PC-3 (cell line): ENCODE measurements around the gene CSMD2. TPM values are rescaled to one million over a fixed set of nuclear protein-coding genes. Genes with fewer than 3 reads are reported as not detected.
A peak's percentile ranks its signal among the peaks of the same experiment; 100 is the strongest.

Experiments
- ATAC-seq: fragments of 200-7000 bp; cut with Tn5 transposase; 2 replicates; pipeline ENCODE4 v1.9.1; 2020; ENCODE audit warnings: mild to moderate bottlenecking, moderate library complexity
- BruUV-seq: library from RNA; stranded (reverse); fragments of 400-500 nt; replicated peaks from 2 replicates; lab custom pipeline; 2021; lab: Mats Ljungman, UMichigan
- CTCF ChIA-PET: fragments of 300-600 bp; sonication (Branson Sonifier 250); formaldehyde crosslinking; loops from one replicate; lab custom pipeline; 2022; ENCODE audit warnings: antibody characterized with exemption; lab: Charles Lee
- POLR2A ChIA-PET: fragments of 300-600 bp; sonication (Branson Sonifier 250); formaldehyde crosslinking; loops from one replicate; lab custom pipeline; 2022; ENCODE audit warnings: antibody characterized with exemption; ENCODE audit not compliant: unreplicated experiment; lab: Charles Lee
- DNase-seq: peaks from one replicate; pipeline ENCODE4 v3.0.0-alpha.2; 2015
- H2AFZ ChIP-seq: fragments of 300-600 bp; sonication (generic); 2 replicates; pipeline ENCODE4 v1.6.0; 2016; ENCODE audit warnings: antibody characterized with exemption, low read length
- H3F3A ChIP-seq: fragments of 300-600 bp; sonication (generic); one replicate; pipeline ENCODE4 v1.6.0; 2017; ENCODE audit warnings: antibody characterized with exemption, low read length, control low read depth, mild to moderate bottlenecking; ENCODE audit not compliant: unreplicated experiment
- H3K27ac ChIP-seq: fragments of 300-600 bp; sonication (generic); 2 replicates; pipeline ENCODE4 v1.5.1; 2016; ENCODE audit warnings: mild to moderate bottlenecking, low read length
- H3K27me3 ChIP-seq: fragments of 300-600 bp; sonication (generic); 2 replicates; pipeline ENCODE4 v1.6.1; 2016; ENCODE audit warnings: low read length, mixed read lengths
- H3K36me3 ChIP-seq: fragments of 300-600 bp; sonication (generic); 2 replicates; pipeline ENCODE4 v1.6.1; 2016; ENCODE audit warnings: low read depth, mixed run types, low read length, mixed read lengths
- H3K4me1 ChIP-seq: fragments of 300-600 bp; sonication (generic); 2 replicates; pipeline ENCODE4 v1.5.1; 2016; ENCODE audit warnings: low read length; ENCODE audit not compliant: insufficient read depth
- H3K4me2 ChIP-seq: fragments of 300-600 bp; sonication (generic); 2 replicates; pipeline ENCODE4 v1.6.0; 2016; ENCODE audit warnings: low read length
- H3K4me3 ChIP-seq: fragments of 300-600 bp; sonication (generic); 2 replicates; pipeline ENCODE4 v1.5.1; 2016; ENCODE audit warnings: mild to moderate bottlenecking, low read length, mixed read lengths
- H3K79me2 ChIP-seq: fragments of 300-600 bp; sonication (generic); 2 replicates; pipeline ENCODE4 v1.6.1; 2017; ENCODE audit warnings: low read length, mixed read lengths
- H3K9ac ChIP-seq: fragments of 300-600 bp; sonication (generic); 2 replicates; pipeline ENCODE4 v1.6.0; 2016; ENCODE audit warnings: mild to moderate bottlenecking, low read length
- H3K9me2 ChIP-seq: fragments of 300-600 bp; sonication (generic); replicated peaks from 2 replicates; pipeline ENCODE4 v1.6.1; 2016; ENCODE audit warnings: mixed run types, low read length, mixed read lengths
- H3K9me3 ChIP-seq: fragments of 300-600 bp; sonication (generic); 2 replicates; pipeline ENCODE4 v1.6.1; 2016; ENCODE audit warnings: low read length, mixed read lengths
- H4K20me1 ChIP-seq: fragments of 300-600 bp; sonication (generic); 2 replicates; pipeline ENCODE4 v1.6.1; 2016; ENCODE audit warnings: low read length, mixed read lengths
- CTCF ChIP-seq: fragments of 300-600 bp; sonication (generic); conservative IDR thresholded peaks from 2 replicates; pipeline ENCODE4 v1.5.1; 2017; ENCODE audit warnings: antibody characterized with exemption, low read depth, mild to moderate bottlenecking, low read length
- EZH2 ChIP-seq: fragments of 300-600 bp; sonication (generic); IDR thresholded peaks from one replicate; pipeline ENCODE4 v1.6.1; 2017; ENCODE audit warnings: antibody characterized with exemption, mild to moderate bottlenecking, low read length; ENCODE audit not compliant: unreplicated experiment
- EZH2phosphoT487 ChIP-seq: fragments of 300-600 bp; sonication (generic); IDR thresholded peaks from 2 replicates; pipeline ENCODE4 v1.6.1; 2018; ENCODE audit warnings: mild to moderate bottlenecking, antibody characterized with exemption, low read length, borderline replicate concordance
- intact Hi-C: fragments of 100-400 bp; cut with micrococcal nuclease; formaldehyde crosslinking; loops from 2 replicates; pipeline ENCODE4 v1.9.0; 2023
- total RNA-seq: library from RNA; depleted of rRNA; stranded (reverse); fragments of >200 nt; gene quantifications from 2 replicates; pipeline ENCODE4 v1.2.3, GENCODE V29; 2014

CSMD2 gene
- total RNA-seq, 1 experiment from 2014 or later: not detected

DNA sequence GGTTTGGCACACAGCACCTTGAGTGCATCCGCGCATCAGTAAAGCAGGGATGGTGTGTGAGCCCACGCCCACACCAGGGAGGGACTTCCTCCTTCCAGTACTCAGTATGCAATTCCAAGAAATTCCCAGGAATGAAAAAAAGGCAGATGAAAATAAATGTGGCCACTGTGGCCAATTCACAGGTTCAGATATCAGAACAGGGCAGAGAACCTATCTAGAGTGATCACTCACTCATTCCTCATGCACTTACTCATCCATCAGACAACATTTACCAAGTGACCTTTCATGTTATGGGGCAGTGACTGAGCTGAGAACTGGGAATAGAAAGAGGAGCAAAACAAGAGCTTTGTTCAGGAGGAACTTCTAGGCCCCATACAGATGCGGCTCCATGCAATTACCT, 578.9 kb downstream of the CSMD2 start:
- Histone ChIP-seq H3K9ac (no peak overlapping the region), H3K79me2 (no peaks in the 10 kb centered on the region), H4K20me1 (no peaks in the 10 kb centered on the region), H3F3A (no peaks in the 10 kb centered on the region), H3K4me1 (peaks cover 9% of the 10 kb centered on the region; the same call in 1 of the 2 replicates), H3K27ac (peak overlapping the region; percentile 17; the same call in 1 of the 2 replicates), H3K4me3 (no peak overlapping the region), H3K9me3 (no peaks in the 10 kb centered on the region), H3K4me2 (0 out of 2 replicates have a peak overlapping the region, but pooled peaks have one; percentile 20), H3K27me3 (peaks cover 6% of the 10 kb centered on the region; the same call in 1 of the 2 replicates), H2AFZ (no peak overlapping the region), H3K36me3 (no peaks in the 10 kb centered on the region), H3K9me2 (no peaks in the 10 kb centered on the region)
- peak; percentile 83 for DNase-seq
- no TSS peak for BruUV-seq
- POLR2A ChIA-PET: no interaction called here
- ATAC-seq: peak; percentile 96
- intact Hi-C loops: no loop called here
- CTCF ChIA-PET: no interaction called here
- no peak for TF ChIP-seq EZH2

- TF ChIP-seq EZH2 (no peak), CTCF (no peak), EZH2phosphoT487 (no peak)
- H3K4me2 ChIP-seq: no peak overlapping the region
- no peak overlapping the region for H2AFZ ChIP-seq
- DNase-seq (no peak), ATAC-seq (no peak)
- POLR2A ChIA-PET: no interaction called here
- CTCF ChIA-PET: no interaction called here
- no peak overlapping the region for H3K4me3 ChIP-seq
- H3K4me1 ChIP-seq: peaks cover 9% of the 10 kb centered on the region; the same call in 1 of the 2 replicates
- H3K9me3 ChIP-seq: no peaks in the 10 kb centered on the region
- H3K79me2 ChIP-seq: no peaks in the 10 kb centered on the region
- H3K9me2 ChIP-seq: no peaks in the 10 kb centered on the region
- no peak overlapping the region for H3K9ac ChIP-seq
- no peak overlapping the region for H3K27ac ChIP-seq
- no peaks in the 10 kb centered on the region for H3F3A ChIP-seq
- no peaks in the 10 kb centered on the region for H4K20me1 ChIP-seq
- intact Hi-C loops: no loop called here
- H3K36me3 ChIP-seq: no peaks in the 10 kb centered on the region
- no TSS peak for BruUV-seq
- peaks cover 27% of the 10 kb centered on the region for H3K27me3 ChIP-seq
Observed at GRCh38 chr1:33583567-33583966, 581.5 kb downstream of the CSMD2 start.

GRCh38 chr1:33578557-33579448, 586.2 kb downstream of the CSMD2 start:
- Histone ChIP-seq H3K9me2 (no peaks in the 10 kb centered on the region), H3K9ac (no peak overlapping the region), H4K20me1 (no peaks in the 10 kb centered on the region), H3K4me2 (no peak overlapping the region), H3K27ac (no peak overlapping the region), H3K9me3 (no peaks in the 10 kb centered on the region), H3K4me1 (no peaks in the 10 kb centered on the region), H3K4me3 (no peak overlapping the region), H3K79me2 (no peaks in the 10 kb centered on the region), H3K27me3 (peaks cover 60% of the 10 kb centered on the region), H3F3A (no peaks in the 10 kb centered on the region), H3K36me3 (no peaks in the 10 kb centered on the region), H2AFZ (no peak overlapping the region)
- ChIA-PET POLR2A (no interaction called here), CTCF (no interaction called here)
- DNase-seq (no peak), ATAC-seq (no peak)
- TF ChIP-seq CTCF (no peak), EZH2phosphoT487 (no peak), EZH2 (no peak)
- intact Hi-C loops: no loop called here
- no TSS peak for BruUV-seq
